Liver (tissue), 9 donors: ENCODE measurements around the gene GNB4. TPM values are rescaled to one million over a fixed set of nuclear protein-coding genes. Genes with fewer than 3 reads are reported as not detected.

Source experiments
- DNase-seq: peaks from one replicate; pipeline ENCODE4 v3.0.0-alpha.2; 2017; ENCODE audit warnings: low spot score
- H3K27ac ChIP-seq, 2 donors: one replicate each; pipeline ENCODE4 v1.7.0; 2013; ENCODE audit warnings: inconsistent platforms in 2 of 2, low read length in 2 of 2, control low read depth in 1 of 2, low read depth in 1 of 2, mild to moderate bottlenecking in 1 of 2
- H3K27me3 ChIP-seq, 4 donors: one replicate each; pipeline versions ENCODE4 v1.6.1 to v1.7.0; 2013; ENCODE audit warnings: low read length in 3 of 4, inconsistent platforms in 1 of 4, mild to moderate bottlenecking in 1 of 4, moderate library complexity in 1 of 4; ENCODE audit not compliant: control insufficient read depth in 4 of 4, insufficient read depth in 4 of 4
- H3K36me3 ChIP-seq, 4 donors: one replicate each; pipeline versions ENCODE4 v1.6.1 to v1.7.0; 2013; ENCODE audit warnings: low read length in 3 of 4, mild to moderate bottlenecking in 3 of 4, low read depth in 1 of 4, moderate library complexity in 1 of 4; ENCODE audit not compliant: control insufficient read depth in 4 of 4, insufficient read depth in 3 of 4
- H3K4me1 ChIP-seq, 4 donors: one replicate each; pipeline versions ENCODE4 v1.6.1 to v1.7.0; 2013; ENCODE audit warnings: low read length in 3 of 4, mild to moderate bottlenecking in 3 of 4, moderate library complexity in 1 of 4; ENCODE audit not compliant: control insufficient read depth in 4 of 4, insufficient read depth in 4 of 4
- H3K4me3 ChIP-seq, 3 donors: one replicate each; pipeline versions ENCODE4 v1.6.1 to v1.7.0; 2013; ENCODE audit warnings: low read length in 3 of 3, control low read depth in 1 of 3, low read depth in 1 of 3, mild to moderate bottlenecking in 1 of 3
- H3K9ac ChIP-seq, 2 donors: one replicate each; pipeline ENCODE4 v1.7.0; 2013; ENCODE audit warnings: low read length in 2 of 2, mild to moderate bottlenecking in 2 of 2, moderate library complexity in 2 of 2, control low read depth in 1 of 2, low read depth in 1 of 2
- H3K9me3 ChIP-seq, 4 donors: one replicate each; pipeline versions ENCODE4 v1.6.1 to v1.7.0; 2013; ENCODE audit warnings: low read length in 3 of 4; ENCODE audit not compliant: control insufficient read depth in 4 of 4
- FOXA1 ChIP-seq: IDR thresholded peaks from 2 replicates; pipeline ENCODE4 v1.6.1; 2016; ENCODE audit warnings: antibody characterized with exemption
- GABPA ChIP-seq, 2 donors: IDR thresholded peaks in 1 of 2; conservative IDR thresholded peaks in 1 of 2; 2 replicates each; pipeline ENCODE4 v1.6.1; 2016; ENCODE audit warnings: antibody characterized with exemption in 2 of 2, mild to moderate bottlenecking in 1 of 2, moderate library complexity in 1 of 2
- HNF4A ChIP-seq, 2 donors: conservative IDR thresholded peaks; 2 replicates each; pipeline ENCODE4 v1.6.1; 2016; ENCODE audit warnings: antibody characterized with exemption in 2 of 2, mild to moderate bottlenecking in 2 of 2
- JUND ChIP-seq, 2 donors: IDR thresholded peaks; 2 replicates each; pipeline ENCODE4 v1.6.1; 2016; ENCODE audit warnings: antibody characterized with exemption in 2 of 2
- NR2F2 ChIP-seq: IDR thresholded peaks from 2 replicates; pipeline ENCODE4 v1.6.1; 2016; ENCODE audit warnings: antibody characterized with exemption
- RAD21 ChIP-seq, 2 donors: IDR thresholded peaks; 2 replicates each; pipeline ENCODE4 v1.6.1; 2016; ENCODE audit warnings: antibody characterized with exemption in 2 of 2, mild to moderate bottlenecking in 2 of 2
- RXRA ChIP-seq, 2 donors: IDR thresholded peaks; 2 replicates each; pipeline ENCODE4 v1.6.1; 2017 to 2018; ENCODE audit warnings: antibody characterized with exemption in 2 of 2, mild to moderate bottlenecking in 1 of 2
- SP1 ChIP-seq: IDR thresholded peaks from 2 replicates; pipeline ENCODE4 v1.6.1; 2018; ENCODE audit warnings: antibody characterized with exemption, mild to moderate bottlenecking
- TAF1 ChIP-seq: conservative IDR thresholded peaks from 2 replicates; pipeline ENCODE4 v1.6.1; 2016; ENCODE audit warnings: antibody characterized with exemption, mild to moderate bottlenecking
- YY1 ChIP-seq: IDR thresholded peaks from 2 replicates; pipeline ENCODE4 v1.6.1; 2016; ENCODE audit warnings: antibody characterized with exemption, mild to moderate bottlenecking
- WGBS: extraction: QIAGEN DNeasy Blood & Tissue Kit; methylation state at CpG from one replicate; pipeline ENCODE4 v1.1.7; 2013; 5-methylcytosine and 5-hydroxymethylcytosine counted together
- polyA plus RNA-seq, 2 donors: library from polyadenylated mRNA; stranded (reverse) in 1 of 2; unstranded in 1 of 2; fragments of 200-250 nt in 1 of 2; fragments of >200 nt in 1 of 2; fragmentation: Nextera tagmentation in 1 of 2; extraction: Ambion mirVana in 1 of 2; gene quantifications; one replicate each; pipeline versions ENCODE4 v1.2.1 to v1.2.3, GENCODE V29; 2013 to 2015
- total RNA-seq, 2 donors: library from RNA; depleted of rRNA; stranded (reverse); fragments of >200 nt; gene quantifications; one replicate each; pipeline ENCODE4 v1.2.3, GENCODE V29; 2014
- TF ChIP-seq, protein P1 (sequence below): IDR thresholded peaks from 2 replicates; pipeline ENCODE4 v1.6.1; 2016; ENCODE audit warnings: antibody characterized with exemption, mild to moderate bottlenecking
- TF ChIP-seq, protein P2 (sequence below): IDR thresholded peaks from 2 replicates; pipeline ENCODE4 v1.6.1; 2016; ENCODE audit warnings: antibody characterized with exemption
- TF ChIP-seq, protein P3 (sequence below): IDR thresholded peaks from 2 replicates; pipeline ENCODE4 v1.6.1; 2016; ENCODE audit warnings: antibody characterized with exemption
- donor health status: healthy.
- donor health status: healthy.
- donor health status: healthy.
- donor health status: healthy.
- donor health status: healthy.

Gene GNB4
- total and polyA plus RNA-seq, 4 donors, result 1.9 to 19.9 (median 5.1) TPM

DNA sequence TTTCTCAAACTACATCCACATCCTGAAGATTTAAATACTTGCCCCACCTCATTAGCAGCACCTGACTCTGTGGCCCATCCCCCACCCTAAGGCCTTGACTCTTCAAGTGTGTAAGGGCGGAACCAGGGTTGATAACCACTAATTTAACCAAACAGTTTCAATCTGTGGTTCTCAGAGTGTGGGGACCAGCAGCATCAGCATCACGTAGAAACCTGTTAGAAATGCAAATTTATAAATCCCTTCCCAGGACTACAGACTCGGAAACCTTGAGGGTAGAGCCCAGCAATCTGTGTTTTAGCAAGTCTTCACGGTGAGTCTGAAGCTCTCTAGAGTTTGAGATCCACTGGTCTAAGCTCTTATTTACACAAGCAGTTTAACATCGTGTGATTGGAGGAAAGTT lies 12.4 kb downstream of the GNB4 start:
- TF ChIP-seq JUND (IDR thresholded peaks at IDR 0.05), result no peak
- TF ChIP-seq NR2F2, result no peak
- no peak for DNase-seq
- 41% methylated on average over 5 of the region's 5 CpGs for WGBS
- Histone ChIP-seq H3K9ac (no peak overlapping the region), H3K4me3 (no peak overlapping the region), H3K36me3 (peaks cover 0 to 2% (median 0%) of the 10 kb centered on the region in 4 donors), H3K27me3 (no peaks in the 10 kb centered on the region), H3K4me1 (peaks cover 0 to 3% (median 0%) of the 10 kb centered on the region in 4 donors), H3K27ac (no peak overlapping the region), H3K9me3 (no peaks in the 10 kb centered on the region)

DNA sequence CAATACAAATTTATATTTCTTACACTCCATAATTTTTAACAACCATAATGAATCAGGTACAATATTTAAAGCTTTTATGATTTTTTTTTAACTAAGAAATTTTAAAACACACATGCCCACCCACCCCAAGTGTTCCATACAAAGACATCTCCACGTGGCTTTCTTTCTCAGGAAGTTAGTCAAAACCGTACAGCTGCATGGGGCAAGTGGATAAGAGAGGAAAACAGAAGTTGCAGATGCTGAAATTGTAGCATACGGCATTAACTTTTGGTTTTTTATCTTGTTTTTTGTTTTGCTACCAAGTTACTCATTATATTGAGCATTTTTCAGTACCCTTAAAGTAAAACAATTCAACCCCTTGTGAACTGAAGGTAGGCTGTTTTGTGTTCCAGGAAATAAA lies 14.8 kb downstream of the GNB4 start:
- H3K9me3 ChIP-seq, result no peaks in the 10 kb centered on the region
- peaks cover 0 to 2% (median 0%) of the 10 kb centered on the region in 4 donors for H3K36me3 ChIP-seq
- H3K9ac ChIP-seq, result no peak overlapping the region
- no peak overlapping the region for H3K4me3 ChIP-seq
- DNase-seq, result no peak
- no peak overlapping the region for H3K27ac ChIP-seq
- H3K27me3 ChIP-seq, result no peaks in the 10 kb centered on the region
- peaks cover 0 to 3% (median 0%) of the 10 kb centered on the region in 4 donors for H3K4me1 ChIP-seq
- TF ChIP-seq, protein P1, sequence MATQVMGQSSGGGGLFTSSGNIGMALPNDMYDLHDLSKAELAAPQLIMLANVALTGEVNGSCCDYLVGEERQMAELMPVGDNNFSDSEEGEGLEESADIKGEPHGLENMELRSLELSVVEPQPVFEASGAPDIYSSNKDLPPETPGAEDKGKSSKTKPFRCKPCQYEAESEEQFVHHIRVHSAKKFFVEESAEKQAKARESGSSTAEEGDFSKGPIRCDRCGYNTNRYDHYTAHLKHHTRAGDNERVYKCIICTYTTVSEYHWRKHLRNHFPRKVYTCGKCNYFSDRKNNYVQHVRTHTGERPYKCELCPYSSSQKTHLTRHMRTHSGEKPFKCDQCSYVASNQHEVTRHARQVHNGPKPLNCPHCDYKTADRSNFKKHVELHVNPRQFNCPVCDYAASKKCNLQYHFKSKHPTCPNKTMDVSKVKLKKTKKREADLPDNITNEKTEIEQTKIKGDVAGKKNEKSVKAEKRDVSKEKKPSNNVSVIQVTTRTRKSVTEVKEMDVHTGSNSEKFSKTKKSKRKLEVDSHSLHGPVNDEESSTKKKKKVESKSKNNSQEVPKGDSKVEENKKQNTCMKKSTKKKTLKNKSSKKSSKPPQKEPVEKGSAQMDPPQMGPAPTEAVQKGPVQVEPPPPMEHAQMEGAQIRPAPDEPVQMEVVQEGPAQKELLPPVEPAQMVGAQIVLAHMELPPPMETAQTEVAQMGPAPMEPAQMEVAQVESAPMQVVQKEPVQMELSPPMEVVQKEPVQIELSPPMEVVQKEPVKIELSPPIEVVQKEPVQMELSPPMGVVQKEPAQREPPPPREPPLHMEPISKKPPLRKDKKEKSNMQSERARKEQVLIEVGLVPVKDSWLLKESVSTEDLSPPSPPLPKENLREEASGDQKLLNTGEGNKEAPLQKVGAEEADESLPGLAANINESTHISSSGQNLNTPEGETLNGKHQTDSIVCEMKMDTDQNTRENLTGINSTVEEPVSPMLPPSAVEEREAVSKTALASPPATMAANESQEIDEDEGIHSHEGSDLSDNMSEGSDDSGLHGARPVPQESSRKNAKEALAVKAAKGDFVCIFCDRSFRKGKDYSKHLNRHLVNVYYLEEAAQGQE, result no peak
- TF ChIP-seq HNF4A (conservative IDR thresholded peaks at IDR 0.05) (no peak), TAF1 (no peak), FOXA1 (no peak), GABPA (IDR thresholded peaks at IDR 0.05 in 1 of 2, conservative IDR thresholded peaks at IDR 0.05 in 1 of 2) (no peak), YY1 (no peak), RAD21 (IDR thresholded peaks at IDR 0.05) (no peak), NR2F2 (no peak)
- TF ChIP-seq, protein P2, sequence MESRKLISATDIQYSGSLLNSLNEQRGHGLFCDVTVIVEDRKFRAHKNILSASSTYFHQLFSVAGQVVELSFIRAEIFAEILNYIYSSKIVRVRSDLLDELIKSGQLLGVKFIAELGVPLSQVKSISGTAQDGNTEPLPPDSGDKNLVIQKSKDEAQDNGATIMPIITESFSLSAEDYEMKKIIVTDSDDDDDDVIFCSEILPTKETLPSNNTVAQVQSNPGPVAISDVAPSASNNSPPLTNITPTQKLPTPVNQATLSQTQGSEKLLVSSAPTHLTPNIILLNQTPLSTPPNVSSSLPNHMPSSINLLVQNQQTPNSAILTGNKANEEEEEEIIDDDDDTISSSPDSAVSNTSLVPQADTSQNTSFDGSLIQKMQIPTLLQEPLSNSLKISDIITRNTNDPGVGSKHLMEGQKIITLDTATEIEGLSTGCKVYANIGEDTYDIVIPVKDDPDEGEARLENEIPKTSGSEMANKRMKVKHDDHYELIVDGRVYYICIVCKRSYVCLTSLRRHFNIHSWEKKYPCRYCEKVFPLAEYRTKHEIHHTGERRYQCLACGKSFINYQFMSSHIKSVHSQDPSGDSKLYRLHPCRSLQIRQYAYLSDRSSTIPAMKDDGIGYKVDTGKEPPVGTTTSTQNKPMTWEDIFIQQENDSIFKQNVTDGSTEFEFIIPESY, result no peak
- 65% methylated on average over 3 of the region's 3 CpGs for WGBS

DNA sequence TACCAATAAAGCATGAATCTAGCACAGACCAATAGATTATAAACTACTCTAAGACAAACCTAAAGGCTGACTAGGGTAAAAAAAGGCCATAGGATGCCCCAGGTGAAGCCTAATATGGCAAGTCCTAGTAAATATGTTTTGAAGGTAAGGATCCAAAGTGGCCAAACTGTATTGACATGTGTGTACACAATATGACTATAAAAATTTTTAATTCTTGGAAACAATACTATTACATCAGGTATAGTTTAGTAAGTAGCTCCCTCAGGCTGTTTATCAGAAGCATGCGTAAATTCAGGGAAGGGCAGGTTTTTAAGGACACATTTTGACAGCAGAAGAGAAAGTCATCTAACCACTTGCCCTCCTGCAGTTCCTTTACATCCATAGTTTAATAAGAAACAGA lies 18.8 kb downstream of the GNB4 start:
- WGBS, result 73% methylated on average over 1 of the region's 1 CpG
- H3K9ac ChIP-seq, result no peak overlapping the region
- TF ChIP-seq RXRA (IDR thresholded peaks at IDR 0.05), result no peak
- no peak for TF ChIP-seq HNF4A (conservative IDR thresholded peaks at IDR 0.05)
- TF ChIP-seq, protein P3, sequence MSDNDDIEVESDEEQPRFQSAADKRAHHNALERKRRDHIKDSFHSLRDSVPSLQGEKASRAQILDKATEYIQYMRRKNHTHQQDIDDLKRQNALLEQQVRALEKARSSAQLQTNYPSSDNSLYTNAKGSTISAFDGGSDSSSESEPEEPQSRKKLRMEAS, result no peak
- TF ChIP-seq GABPA (IDR thresholded peaks at IDR 0.05 in 1 of 2, conservative IDR thresholded peaks at IDR 0.05 in 1 of 2), result no peak
- TF ChIP-seq SP1, result no peak
- TF ChIP-seq, protein P2, result no peak
- no peak overlapping the region for H3K4me3 ChIP-seq
- H3K9me3 ChIP-seq, result no peaks in the 10 kb centered on the region
- H3K27ac ChIP-seq, result no peak overlapping the region
- H3K4me1 ChIP-seq, result peaks cover 0 to 3% (median 0%) of the 10 kb centered on the region in 4 donors
- H3K27me3 ChIP-seq, result no peaks in the 10 kb centered on the region
- DNase-seq, result no peak
- H3K36me3 ChIP-seq, result no peaks in the 10 kb centered on the region
